Activated T-helper 2 cell treated with anti-CD3 and anti-CD28 coated beads, Interferon-gamma antibody, Interleukin-2, Interleukin-4, amounts not matched to agents 10 μg/mL and 5 μg/mL and 100 μg/mL, durations not matched to agents 14 hours and 24 hours and 36 hours (primary cell): ENCODE results near the gene GDF2. TPM values are rescaled to one million over a fixed set of nuclear protein-coding genes. Genes with fewer than 3 reads are reported as not detected.

Source experiments
- DNase-seq: peaks from one replicate; pipeline ENCODE4 v3.0.0; 2021; ENCODE audit warnings: low spot score
- H3K27ac Mint-ChIP-seq: one replicate; pipeline ENCODE4 v1.8.0; 2021; ENCODE audit warnings: mixed read lengths
- H3K27me3 Mint-ChIP-seq: one replicate; pipeline ENCODE4 v1.8.0; 2021; ENCODE audit warnings: low read depth, mixed read lengths
- H3K36me3 Mint-ChIP-seq: one replicate; pipeline ENCODE4 v1.8.0; 2021; ENCODE audit warnings: low read depth, mixed read lengths
- H3K4me1 Mint-ChIP-seq: one replicate; pipeline ENCODE4 v1.8.0; 2021; ENCODE audit warnings: low read depth, mixed read lengths
- H3K4me3 Mint-ChIP-seq: one replicate; pipeline ENCODE4 v1.8.0; 2021; ENCODE audit warnings: low read depth, mild to moderate bottlenecking, moderate library complexity, mixed read lengths
- H3K9me3 Mint-ChIP-seq: one replicate; pipeline ENCODE4 v1.8.0; 2021; ENCODE audit warnings: mixed read lengths
- intact Hi-C: fragments of 100-400 bp; cut with micrococcal nuclease; formaldehyde crosslinking; loops from one replicate; pipeline ENCODE4 v1.15.1; 2023
- total RNA-seq: library from RNA; stranded (reverse); gene quantifications from 2 replicates; pipeline ENCODE4 v1.2.3, GENCODE V29; 2022

GDF2 gene
- total RNA-seq, 1 donor from 2014 or later: not detected

DNA sequence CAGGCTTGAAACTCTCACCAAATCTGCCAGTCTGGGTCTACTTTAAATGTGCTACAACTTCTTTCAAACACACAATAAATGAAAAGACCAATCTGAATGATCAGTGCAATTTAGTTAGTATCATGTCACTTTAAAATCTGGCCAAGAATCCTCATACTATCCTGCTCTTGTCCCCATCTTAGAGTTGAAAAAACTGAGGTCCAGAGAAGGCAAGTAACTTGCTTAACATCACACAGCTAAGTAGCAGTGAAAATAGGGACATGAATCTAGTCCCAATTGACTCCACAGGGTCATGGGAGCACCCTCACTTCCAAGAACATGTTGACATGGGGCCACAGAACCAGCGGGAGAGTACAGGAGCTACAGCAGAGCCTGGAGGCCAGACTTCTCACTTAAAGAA is 25.3 kb upstream of the GDF2 start:
- peaks cover 3% of the 10 kb centered on the region for H3K4me1 Mint-ChIP-seq
- intact Hi-C loops: no loop called here
- H3K9me3 Mint-ChIP-seq: no peaks in the 10 kb centered on the region
- no peak overlapping the region for H3K4me3 Mint-ChIP-seq
- no peak overlapping the region for H3K27ac Mint-ChIP-seq
- H3K27me3 Mint-ChIP-seq: peaks cover 44% of the 10 kb centered on the region
- H3K36me3 Mint-ChIP-seq: no peaks in the 10 kb centered on the region
- no peak for DNase-seq

DNA sequence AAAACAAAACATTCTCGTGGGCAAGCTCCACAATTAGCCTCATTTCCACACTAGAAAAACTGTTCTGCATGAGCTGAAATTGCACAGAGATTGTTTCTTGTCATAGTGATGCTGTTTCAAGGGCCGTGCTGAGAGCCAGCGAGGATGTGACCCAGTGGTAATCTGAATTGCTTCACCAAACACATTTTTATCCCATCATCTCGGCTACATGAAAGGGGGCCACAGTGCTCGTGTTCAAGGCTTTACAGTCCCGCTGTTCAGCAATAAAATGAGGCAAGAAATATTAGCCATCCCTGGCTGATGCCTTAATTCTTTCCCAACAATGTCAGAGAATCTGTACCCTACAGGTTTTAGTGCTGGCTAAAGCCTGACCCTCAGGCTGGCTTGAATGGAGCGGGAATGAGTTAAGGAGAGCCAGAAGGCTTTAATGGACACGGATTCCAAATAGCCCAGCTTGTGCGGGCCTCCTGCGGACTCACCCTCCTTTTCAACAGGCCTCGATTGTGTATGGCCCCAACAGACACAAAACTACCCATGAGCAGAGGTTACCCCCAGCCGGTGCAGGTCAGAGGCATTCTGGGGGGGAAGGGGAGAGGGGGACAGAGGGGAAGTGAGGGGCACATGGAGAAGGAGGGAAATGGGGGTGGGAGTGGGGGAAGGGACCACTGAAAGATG is 24.3 kb upstream of the GDF2 start:
- H3K4me3 Mint-ChIP-seq: no peak overlapping the region
- H3K9me3 Mint-ChIP-seq: no peaks in the 10 kb centered on the region
- no peaks in the 10 kb centered on the region for H3K36me3 Mint-ChIP-seq
- intact Hi-C loops: no loop called here
- H3K4me1 Mint-ChIP-seq: peaks cover 3% of the 10 kb centered on the region
- peaks cover 50% of the 10 kb centered on the region for H3K27me3 Mint-ChIP-seq
- no peak overlapping the region for H3K27ac Mint-ChIP-seq
- no peak for DNase-seq

DNA sequence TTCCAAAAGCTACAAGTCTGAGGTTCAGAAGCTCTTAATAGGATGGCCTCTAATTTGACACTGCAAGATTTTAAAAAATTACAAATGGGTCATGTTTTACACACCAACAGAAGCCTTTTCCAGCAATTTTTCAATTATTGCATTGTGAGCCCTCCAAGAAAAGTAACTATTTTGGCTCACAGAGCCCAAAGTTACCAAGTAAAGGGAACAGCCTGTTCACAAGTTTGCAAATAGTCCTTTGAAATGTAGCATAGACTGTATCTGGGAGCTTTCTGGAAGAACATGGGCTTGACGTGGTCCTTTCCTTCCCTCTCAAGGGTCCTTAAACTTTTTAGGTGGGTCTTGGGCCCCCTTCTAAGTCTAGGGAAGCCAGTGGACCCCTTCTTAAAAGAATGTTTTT is 23.5 kb upstream of the GDF2 start:
- H3K9me3 Mint-ChIP-seq: no peaks in the 10 kb centered on the region
- H3K4me3 Mint-ChIP-seq: no peak overlapping the region
- H3K36me3 Mint-ChIP-seq: no peaks in the 10 kb centered on the region
- peaks cover 3% of the 10 kb centered on the region for H3K4me1 Mint-ChIP-seq
- peaks cover 55% of the 10 kb centered on the region for H3K27me3 Mint-ChIP-seq
- intact Hi-C loops: no loop called here
- no peak overlapping the region for H3K27ac Mint-ChIP-seq
- no peak for DNase-seq

DNA sequence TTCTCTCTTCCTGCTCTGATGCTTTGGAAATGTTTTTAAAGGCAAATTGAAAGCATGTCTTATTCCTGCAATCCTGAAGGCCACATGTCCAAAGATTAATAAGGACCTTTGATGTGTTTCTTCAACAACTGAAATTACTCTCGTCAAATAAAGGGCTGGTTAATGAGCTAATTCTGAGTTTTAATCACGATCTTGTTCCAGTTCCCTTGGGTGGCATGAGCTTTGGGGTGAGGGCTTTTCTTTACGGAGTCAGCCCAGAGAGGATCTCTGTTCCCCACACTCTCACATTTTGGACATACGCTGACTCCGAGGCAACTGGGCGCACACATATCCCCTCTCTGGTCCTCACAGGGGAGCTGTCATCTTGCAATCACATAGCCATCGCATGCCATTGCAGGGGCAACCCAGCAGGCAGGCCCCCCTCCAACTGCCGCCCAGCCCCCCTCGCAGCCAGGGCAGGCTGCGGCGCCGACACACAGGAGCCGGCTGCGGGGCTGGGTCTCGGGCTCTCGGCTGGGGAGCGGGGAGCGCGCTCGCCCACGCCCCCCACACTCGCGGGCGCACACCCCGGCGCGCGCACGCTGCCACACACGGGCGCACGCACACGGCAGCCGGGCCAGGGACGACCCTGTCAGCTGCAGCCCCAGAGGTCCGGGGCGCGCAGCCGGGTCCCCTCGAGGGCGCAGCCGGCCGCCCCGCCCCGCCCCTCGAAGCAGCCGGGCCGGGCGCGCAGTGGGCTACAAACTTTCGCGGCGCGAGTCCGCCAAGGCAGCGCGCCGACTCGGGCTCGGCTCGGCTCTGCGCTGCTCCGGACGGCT is 22.4 kb upstream of the GDF2 start, which contains the start of gene GDF10:
Gene GDF10 (plus strand): TSS at position 587 of the 818 bp plus-strand sequence. CDS start 455 bp downstream, outside the sequence.
- no peak for DNase-seq
- Mint-ChIP-seq H3K27me3 (peaks cover 60% of the 10 kb centered on the region), H3K4me3 (peak within 1 kb of the TSS; percentile 67), H3K4me1 (peaks cover 3% of the 10 kb centered on the region), H3K27ac (no peak within 1 kb of the TSS), H3K9me3 (no peaks in the 10 kb centered on the region), H3K36me3 (no peaks in the 10 kb centered on the region)
- intact Hi-C loops: no loop called here

DNA sequence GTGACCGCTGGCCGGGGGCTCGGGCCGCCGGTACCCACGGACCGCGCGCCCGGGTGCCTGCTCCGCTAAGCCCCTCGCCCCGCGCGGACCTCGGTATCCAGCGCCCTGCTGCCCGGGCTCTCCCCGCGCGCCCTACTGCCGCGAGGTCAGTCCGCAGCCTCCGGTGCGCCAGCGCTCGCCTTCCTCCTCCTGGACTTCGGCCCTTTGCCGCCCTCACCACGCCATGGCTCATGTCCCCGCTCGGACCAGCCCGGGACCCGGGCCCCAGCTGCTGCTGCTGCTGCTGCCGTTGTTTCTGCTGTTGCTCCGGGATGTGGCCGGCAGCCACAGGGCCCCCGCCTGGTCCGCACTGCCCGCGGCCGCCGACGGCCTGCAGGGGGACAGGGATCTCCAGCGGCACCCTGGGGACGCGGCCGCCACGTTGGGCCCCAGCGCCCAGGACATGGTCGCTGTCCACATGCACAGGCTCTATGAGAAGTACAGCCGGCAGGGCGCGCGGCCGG is 21.8 kb upstream of the GDF2 start:
- Mint-ChIP-seq H3K4me1 (peaks cover 3% of the 10 kb centered on the region), H3K27me3 (peaks cover 56% of the 10 kb centered on the region), H3K9me3 (no peaks in the 10 kb centered on the region), H3K4me3 (peak overlapping the region; percentile 67), H3K36me3 (no peaks in the 10 kb centered on the region), H3K27ac (no peak overlapping the region)
- intact Hi-C loops: no loop called here
- no peak for DNase-seq

DNA sequence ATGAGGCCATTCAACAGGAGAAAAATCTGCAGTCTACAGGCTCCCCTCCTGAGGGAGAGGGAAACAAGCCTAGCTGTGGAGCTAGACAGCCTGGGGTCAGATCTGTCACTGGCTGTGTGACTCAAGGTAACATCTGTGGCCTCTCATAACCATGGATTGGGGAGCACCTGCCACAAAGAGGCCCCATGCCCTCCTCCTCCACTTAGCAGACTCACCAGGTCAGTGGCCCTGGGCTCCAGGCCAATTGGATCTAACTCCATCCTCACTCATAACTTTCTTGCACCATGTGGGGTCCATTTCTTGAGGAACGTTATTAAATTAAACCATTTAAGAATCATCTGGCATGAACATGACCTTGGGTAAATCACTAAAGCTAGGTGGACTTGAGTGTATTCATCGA is 20.4 kb upstream of the GDF2 start:
- Mint-ChIP-seq H3K4me3 (no peak overlapping the region), H3K27ac (no peak overlapping the region), H3K4me1 (peaks cover 3% of the 10 kb centered on the region), H3K36me3 (no peaks in the 10 kb centered on the region), H3K9me3 (no peaks in the 10 kb centered on the region), H3K27me3 (peaks cover 50% of the 10 kb centered on the region)
- intact Hi-C loops: no loop called here
- DNase-seq: no peak

DNA sequence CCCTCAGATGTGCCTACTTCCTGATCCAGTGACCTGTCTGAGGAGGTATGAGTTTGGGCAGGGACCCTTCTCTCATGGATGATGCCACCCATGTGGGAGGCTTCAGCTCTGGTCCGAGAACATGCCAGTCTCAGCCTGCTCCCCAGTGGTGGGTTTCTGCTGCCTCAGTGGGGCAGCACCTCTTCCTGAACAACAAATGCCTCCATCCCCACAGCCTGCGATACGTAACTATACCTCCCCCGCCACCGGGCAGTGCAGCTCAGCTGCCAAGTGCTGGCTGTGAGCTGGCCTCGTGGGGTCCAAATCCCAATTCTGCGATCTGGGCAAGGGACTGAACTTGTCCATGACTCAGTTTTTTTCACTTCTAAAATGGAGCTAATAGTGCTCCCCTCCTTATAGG is 19.1 kb upstream of the GDF2 start:
- Mint-ChIP-seq H3K4me1 (peaks cover 4% of the 10 kb centered on the region), H3K27me3 (peaks cover 39% of the 10 kb centered on the region), H3K27ac (no peak overlapping the region), H3K36me3 (no peaks in the 10 kb centered on the region), H3K4me3 (no peak overlapping the region), H3K9me3 (no peaks in the 10 kb centered on the region)
- intact Hi-C loops: no loop called here
- DNase-seq: no peak

DNA sequence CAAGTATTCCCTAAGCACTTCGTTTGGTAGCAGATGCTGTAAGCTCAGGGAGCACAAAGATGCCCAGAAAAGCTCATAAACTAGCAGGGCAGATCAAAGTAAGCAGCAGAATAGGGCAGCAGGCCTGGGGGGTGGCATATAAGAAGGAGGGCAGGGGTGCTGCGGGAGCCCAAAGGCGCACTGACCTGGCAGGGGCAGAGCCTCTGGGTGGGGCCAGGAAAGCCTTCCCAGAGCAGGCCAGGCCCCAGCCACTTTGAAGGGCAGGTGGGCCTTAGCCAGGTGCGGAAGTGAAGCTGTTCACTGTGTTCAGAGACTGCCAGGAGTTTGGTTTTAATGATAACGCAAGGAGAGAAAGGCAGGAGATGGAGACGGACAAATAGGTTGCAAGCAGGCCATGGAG is 18.4 kb upstream of the GDF2 start:
- H3K27me3 Mint-ChIP-seq: peaks cover 37% of the 10 kb centered on the region

DNA sequence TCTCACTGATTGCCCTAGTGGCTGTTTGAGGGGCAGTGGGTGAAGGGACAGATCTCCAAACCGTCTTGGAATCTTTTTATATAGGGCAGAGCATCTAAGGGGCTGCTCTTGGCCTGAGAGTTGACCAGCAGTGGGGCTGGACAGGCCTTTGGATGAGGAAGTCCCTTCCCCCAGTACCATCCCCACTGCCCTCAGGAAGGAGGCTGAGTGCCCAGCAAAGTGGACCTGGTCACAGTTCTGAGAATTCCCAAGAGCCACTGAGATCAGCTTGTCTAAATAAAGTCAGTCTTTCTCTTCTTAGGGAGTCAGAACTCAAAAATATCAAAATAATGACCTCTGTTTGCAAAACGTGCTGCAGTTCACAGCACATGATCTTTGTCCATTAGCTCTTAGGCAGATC is 16.7 kb upstream of the GDF2 start:
- Mint-ChIP-seq H3K4me1 (peaks cover 4% of the 10 kb centered on the region), H3K36me3 (no peaks in the 10 kb centered on the region), H3K27me3 (peaks cover 29% of the 10 kb centered on the region), H3K27ac (no peak overlapping the region), H3K9me3 (no peaks in the 10 kb centered on the region), H3K4me3 (no peak overlapping the region)
- no peak for DNase-seq
- intact Hi-C loops: no loop called here

More for the DNA sequence above, 18.4 kb upstream of the GDF2 start:
- no peak overlapping the region for H3K4me3 Mint-ChIP-seq
- H3K27ac Mint-ChIP-seq: no peak overlapping the region
- no peaks in the 10 kb centered on the region for H3K36me3 Mint-ChIP-seq
- H3K9me3 Mint-ChIP-seq: no peaks in the 10 kb centered on the region
- DNase-seq: no peak
- intact Hi-C loops: no loop called here
- H3K4me1 Mint-ChIP-seq: peaks cover 4% of the 10 kb centered on the region

DNA sequence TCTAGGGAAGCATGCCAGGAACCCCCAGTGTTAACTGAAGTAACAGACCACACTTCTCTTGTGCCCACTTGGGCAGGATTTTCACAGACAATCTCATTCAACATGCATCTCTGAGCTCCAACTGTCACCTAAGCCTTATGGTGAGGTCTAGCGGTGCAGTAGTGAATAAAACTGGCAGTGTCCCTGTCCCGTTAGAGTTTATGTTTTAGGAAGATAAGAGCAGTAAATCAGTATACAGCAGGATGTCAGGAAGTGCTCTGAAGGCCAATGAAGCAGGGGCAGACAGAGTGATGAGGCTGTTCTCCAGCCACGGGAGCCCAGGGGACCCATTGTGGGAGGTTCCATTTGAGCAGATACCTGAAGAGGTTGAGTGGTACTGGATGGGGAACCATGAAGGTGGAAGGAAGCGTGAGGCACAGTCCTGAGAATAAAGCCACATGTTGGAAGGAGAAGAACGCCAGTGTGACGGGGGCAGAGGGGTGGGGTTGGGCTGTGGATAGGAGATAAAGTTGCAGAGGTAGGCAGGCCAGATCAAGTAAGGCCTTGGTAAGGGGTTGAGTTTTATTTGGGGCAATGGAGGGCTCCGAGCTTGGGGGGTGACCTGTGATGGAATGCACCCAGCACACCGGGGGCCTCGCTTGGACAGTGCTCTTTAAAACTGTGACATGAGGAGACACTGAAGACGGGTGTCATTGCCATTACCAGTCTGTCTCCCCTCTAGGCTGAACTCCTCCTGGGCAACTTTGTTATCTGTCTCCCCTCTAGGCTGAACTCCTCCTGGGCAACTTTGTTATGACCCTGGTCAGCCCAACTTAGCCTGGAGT is 15.7 kb upstream of the GDF2 start:
- peaks cover 20% of the 10 kb centered on the region for H3K27me3 Mint-ChIP-seq
- no peak overlapping the region for H3K27ac Mint-ChIP-seq
- H3K4me1 Mint-ChIP-seq: peaks cover 10% of the 10 kb centered on the region
- no peaks in the 10 kb centered on the region for H3K36me3 Mint-ChIP-seq
- intact Hi-C loops: no loop called here
- no peaks in the 10 kb centered on the region for H3K9me3 Mint-ChIP-seq
- no peak for DNase-seq
- no peak overlapping the region for H3K4me3 Mint-ChIP-seq

DNA sequence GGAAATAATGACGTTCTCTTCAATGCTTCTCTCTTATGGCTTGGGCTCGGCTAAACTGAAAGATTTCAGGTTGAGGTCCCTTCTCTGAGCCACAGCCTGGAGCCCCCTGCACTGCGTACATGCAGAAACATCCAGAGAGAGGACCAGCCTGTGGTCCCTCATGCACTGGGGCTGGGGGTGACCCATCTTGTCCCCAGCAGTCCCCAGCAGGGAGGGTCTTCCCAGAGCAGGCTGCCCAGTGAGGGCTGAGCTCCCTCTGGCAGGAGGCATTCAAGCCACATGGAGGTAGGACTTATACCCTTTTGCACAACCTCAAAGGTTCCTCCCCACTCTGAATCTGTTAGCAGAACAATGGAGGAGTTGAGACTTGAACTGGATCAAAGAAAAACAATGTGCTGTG is 14.9 kb upstream of the GDF2 start:
- H3K27ac Mint-ChIP-seq: no peak overlapping the region
- H3K4me3 Mint-ChIP-seq: no peak overlapping the region
- H3K27me3 Mint-ChIP-seq: peaks cover 12% of the 10 kb centered on the region
- DNase-seq: no peak
- peaks cover 17% of the 10 kb centered on the region for H3K4me1 Mint-ChIP-seq
- no peaks in the 10 kb centered on the region for H3K36me3 Mint-ChIP-seq
- no peaks in the 10 kb centered on the region for H3K9me3 Mint-ChIP-seq
- intact Hi-C loops: no loop called here

DNA sequence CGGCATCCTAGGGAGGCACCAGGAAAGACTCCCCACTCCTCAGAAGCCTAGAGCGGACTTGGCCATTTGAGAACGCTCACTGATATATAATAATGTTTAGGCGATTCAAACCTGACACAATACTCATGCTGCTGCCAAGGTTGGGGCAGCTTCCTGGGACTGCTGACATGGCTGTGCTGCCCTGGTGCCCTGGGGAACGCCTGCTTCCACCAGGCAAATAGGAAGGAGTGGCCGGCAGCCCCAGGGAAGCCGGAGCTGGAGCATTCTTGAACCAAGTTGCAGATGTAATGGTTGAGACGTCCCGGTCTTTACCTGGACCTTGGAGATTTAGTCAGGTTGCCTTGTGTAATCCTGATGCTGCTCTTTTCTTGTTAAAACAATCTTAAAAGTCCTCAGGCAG is 13.5 kb upstream of the GDF2 start:
- Mint-ChIP-seq H3K27me3 (peaks cover 5% of the 10 kb centered on the region), H3K4me3 (no peak overlapping the region), H3K36me3 (no peaks in the 10 kb centered on the region), H3K27ac (no peak overlapping the region), H3K9me3 (no peaks in the 10 kb centered on the region), H3K4me1 (peaks cover 17% of the 10 kb centered on the region)
- no peak for DNase-seq
- intact Hi-C loops: no loop called here
